A549 (cell line): Measurements from ENCODE around the gene MEGF9. TPM values are rescaled to one million over a fixed set of nuclear protein-coding genes. Genes with fewer than 3 reads are reported as not detected.

ENCODE experiments used
- ATAC-seq, 2 experiments: fragments of 200-7000 bp in 1 of 2; fragments of >200 bp in 1 of 2; cut with Nextera tagmentation in 1 of 2; cut with Tn5 transposase in 1 of 2; 3 replicates each; pipeline versions ENCODE4 v1.8.0 to v1.9.1; 2018 to 2020; ENCODE audit warnings: mild to moderate bottlenecking in 1 of 2, moderate library complexity in 1 of 2
- CTCF ChIA-PET: fragments of 300-600 bp; sonication (Branson Sonifier 250); formaldehyde crosslinking; extraction: SDS; loops from one replicate; lab custom pipeline; 2021; ENCODE audit warnings: antibody characterized with exemption, inconsistent platforms; lab: Yijun Ruan, JAX
- POLR2A ChIA-PET: fragments of 350-600 bp; formaldehyde crosslinking; extraction: SDS; loops from one replicate; lab custom pipeline; 2021; ENCODE audit warnings: antibody characterized with exemption, inconsistent platforms; lab: Yijun Ruan, JAX
- DNase-seq, 2 experiments: peaks; one replicate each; pipeline versions ENCODE4 v3.0.0 to v3.0.0-alpha.2; 2011 to 2016; ENCODE audit warnings: low read depth in 1 of 2, low spot score in 1 of 2
- FAIRE-seq: peaks from 2 replicates; lab custom pipeline; 2011; peaks lifted over from hg19 to GRCh38; lab: Jason Lieb, UNC
- H3K27ac ChIP-seq, 2 experiments: fragments of >200 bp; sonication (Bioruptor Twin); formaldehyde crosslinking; 3 replicates each; pipeline ENCODE4 v1.5.1; 2016 to 2017
- H3K4me1 ChIP-seq: fragments of >200 bp; sonication (Bioruptor Twin); formaldehyde crosslinking; 3 replicates; pipeline ENCODE4 v1.6.1; 2016
- H3K4me2 ChIP-seq: fragments of >200 bp; sonication (Bioruptor Twin); formaldehyde crosslinking; 3 replicates; pipeline ENCODE4 v1.6.1; 2016
- H3K4me3 ChIP-seq: fragments of >200 bp; sonication (Bioruptor Twin); formaldehyde crosslinking; 3 replicates; pipeline ENCODE4 v1.5.1; 2016
- H3K9me3 ChIP-seq: fragments of >200 bp; sonication (Bioruptor Twin); formaldehyde crosslinking; 3 replicates; pipeline ENCODE4 v1.6.1; 2016
- ATOH8 ChIP-seq: fragments of 250-450 bp; sonication (Bioruptor Pico); IDR thresholded peaks from 2 replicates; pipeline ENCODE4 v1.5.0; 2020; ENCODE audit warnings: low read depth, mild to moderate bottlenecking, moderate library complexity
- BCL3 ChIP-seq: fragments of >200 bp; sonication (Bioruptor Twin); formaldehyde crosslinking; IDR thresholded peaks from 3 replicates; pipeline ENCODE4 v1.6.1; 2016
- BHLHE40 ChIP-seq: IDR thresholded peaks from 2 replicates; pipeline ENCODE4 v1.6.1; 2012; ENCODE audit warnings: low read depth, low read length, inconsistent platforms
- CBX2 ChIP-seq: fragments of 200-600 bp; sonication (generic); IDR thresholded peaks from 2 replicates; pipeline ENCODE4 v1.6.1; 2016; ENCODE audit warnings: low read depth, mild to moderate bottlenecking, borderline replicate concordance
- CHD4 ChIP-seq: fragments of 200-600 bp; sonication (generic); IDR thresholded peaks from 2 replicates; pipeline ENCODE4 v1.6.1; 2016; ENCODE audit warnings: antibody characterized with exemption, mild to moderate bottlenecking, borderline replicate concordance
- EHF ChIP-seq: fragments of 250-450 bp; sonication (Bioruptor Pico); IDR thresholded peaks from 2 replicates; pipeline ENCODE4 v1.5.0; 2020; ENCODE audit warnings: mild to moderate bottlenecking
- EP300 ChIP-seq, 2 experiments: fragments of >200 bp; sonication (Bioruptor Twin); formaldehyde crosslinking; IDR thresholded peaks; 2 replicates in 1 of 2; 3 replicates in 1 of 2; pipeline ENCODE4 v1.6.1; 2016 to 2017
- ESRRA ChIP-seq: fragments of 150-350 bp; IDR thresholded peaks from 2 replicates; pipeline ENCODE4 v1.6.1; 2014; ENCODE audit warnings: mild to moderate bottlenecking, low read length, borderline replicate concordance
- FOSL2 ChIP-seq, 2 experiments: fragments of 450-650 bp in 1 of 2; fragments of >200 bp in 1 of 2; sonication (Bioruptor Twin) in 1 of 2; formaldehyde crosslinking; IDR thresholded peaks; 2 replicates each; pipeline versions ENCODE4 v1.5.0 to v1.6.1; 2016 to 2020; ENCODE audit warnings: mild to moderate bottlenecking in 1 of 2, moderate library complexity in 1 of 2
- GATA3 ChIP-seq: IDR thresholded peaks from 2 replicates; pipeline ENCODE4 v1.6.1; 2012; ENCODE audit warnings: borderline replicate concordance
- HDAC2 ChIP-seq: fragments of 200-600 bp; sonication (generic); IDR thresholded peaks from 2 replicates; pipeline ENCODE4 v1.6.1; 2016
- HOXB13 ChIP-seq: fragments of 250-450 bp; sonication (Bioruptor Pico); IDR thresholded peaks from 2 replicates; pipeline ENCODE4 v1.5.0; 2020; ENCODE audit warnings: low read depth, mild to moderate bottlenecking, moderate library complexity
- JUN ChIP-seq, 2 experiments: fragments of >200 bp; sonication (Bioruptor Twin); formaldehyde crosslinking; IDR thresholded peaks; 2 replicates in 1 of 2; 3 replicates in 1 of 2; pipeline ENCODE4 v1.6.1; 2016 to 2017
- JUNB ChIP-seq: fragments of >200 bp; sonication (Bioruptor Twin); formaldehyde crosslinking; IDR thresholded peaks from 2 replicates; pipeline ENCODE4 v1.6.1; 2016
- KDM1A ChIP-seq: fragments of 200-600 bp; sonication (generic); IDR thresholded peaks from 2 replicates; pipeline ENCODE4 v1.6.1; 2016; ENCODE audit warnings: low read depth, mild to moderate bottlenecking
- KDM5A ChIP-seq: fragments of 200-600 bp; sonication (generic); IDR thresholded peaks from 2 replicates; pipeline ENCODE4 v1.6.1; 2016; ENCODE audit warnings: antibody characterized with exemption, mild to moderate bottlenecking
- MAZ ChIP-seq: fragments of 150-350 bp; IDR thresholded peaks from 2 replicates; pipeline ENCODE4 v1.6.1; 2014; ENCODE audit warnings: antibody characterized with exemption, low read depth, low read length, borderline replicate concordance
- NFE2L2 ChIP-seq: fragments of 150-350 bp; conservative IDR thresholded peaks from 2 replicates; pipeline ENCODE4 v1.6.1; 2014; ENCODE audit warnings: low read length
- NPAS2 ChIP-seq: fragments of 250-450 bp; sonication (Bioruptor Pico); IDR thresholded peaks from 2 replicates; pipeline ENCODE4 v1.8.0; 2022; ENCODE audit warnings: mild to moderate bottlenecking, moderate library complexity, borderline replicate concordance
- PBX3 ChIP-seq: IDR thresholded peaks from 2 replicates; pipeline ENCODE4 v1.6.1; 2012
- POLR2AphosphoS2 ChIP-seq: conservative IDR thresholded peaks from 2 replicates; pipeline ENCODE4 v1.6.1; 2012; ENCODE audit warnings: low read length, improper control_type of control experiment, inconsistent platforms
- RARB ChIP-seq: fragments of 250-450 bp; sonication (Bioruptor Pico); IDR thresholded peaks from 2 replicates; pipeline ENCODE4 v1.8.0; 2021; ENCODE audit warnings: mild to moderate bottlenecking, moderate library complexity
- RCOR1 ChIP-seq: fragments of 150-350 bp; IDR thresholded peaks from 2 replicates; pipeline ENCODE4 v1.6.1; 2014; ENCODE audit warnings: antibody characterized with exemption, low read length, low read depth
- ZNF302 ChIP-seq: fragments of 250-450 bp; sonication (Bioruptor Pico); IDR thresholded peaks from 2 replicates; pipeline ENCODE4 v1.9.0; 2021; ENCODE audit warnings: inconsistent platforms, mild to moderate bottlenecking, moderate library complexity
- WGBS: methylation state at CpG from one replicate; pipeline ENCODE4 v1.1.6; 2017; ENCODE audit errors: missing lambda C conversion rate; 5-methylcytosine and 5-hydroxymethylcytosine counted together
- polyA plus RNA-seq, 4 experiments: library from polyadenylated mRNA; depleted of rRNA in 3 of 4; stranded (reverse); fragments of >200 nt; fragmentation: RNase III in 1 of 4; extraction: RNeasy Plus Mini Kit Qiagen cat#74134 plus additional on column Dnase treatment in 1 of 4; gene quantifications; 2 replicates in 3 of 4; 3 replicates in 1 of 4; pipeline ENCODE4 v1.2.3, GENCODE V29; 2011 to 2017

MEGF9 gene
- polyA plus RNA-seq, 2 of the 4 experiments (the other 2 are of a cell fraction), result 25.7 to 33.4 TPM

- TF ChIP-seq KDM5A (no peak), BHLHE40 (no peak), POLR2AphosphoS2 (no peak), FOSL2 (IDR thresholded peaks at IDR 0.05) (no peak), FOSL2 (CRISPR knock-in tag; IDR thresholded peaks at IDR 0.05) (no peak), BCL3 (no peak), HDAC2 (no peak), GATA3 (no peak), KDM1A (no peak), PBX3 (no peak), EP300 (IDR thresholded peaks at IDR 0.05) (no peak), ATOH8 (CRISPR knock-in tag) (no peak), CBX2 (no peak), JUNB (no peak), ZNF302 (CRISPR knock-in tag) (no peak), MAZ (no peak), RCOR1 (no peak)
- WGBS, result 63% methylated on average over 1 of the region's 1 CpG
- Histone ChIP-seq H3K4me2 (no peak overlapping the region), H3K4me1 (0 out of 3 replicates have a peak, but pooled peaks cover 4% of the 10 kb centered on the region), H3K9me3 (no peaks in the 10 kb centered on the region), H3K27ac (no peak overlapping the region), H3K4me3 (no peak overlapping the region)
- ATAC-seq, result no peak
- ChIA-PET POLR2A (no interaction called here), CTCF (interaction anchor here (1.4 kb wide), 1 partner anchor 106 kb away, joined by 4 read pairs; no protein-coding TSS in a partner anchor)
- no peak for DNase-seq
- no peak for FAIRE-seq
These were observed 11.6 kb upstream of the MEGF9 start for GRCh38 chr9:120725907-120726306.

GRCh38 chr9:120724757-120725400, 10.6 kb upstream of the MEGF9 start:
- ChIA-PET CTCF (interaction anchor here (0.7 to 1.4 kb wide), 3 partner anchors 13 to 105 kb away, joined by 4 to 5 read pairs (median 4); no protein-coding TSS in a partner anchor), POLR2A (interaction anchor here (1.6 kb wide), 1 partner anchor 10 kb away, joined by 5 read pairs; the partner anchor contains the start of gene MEGF9)
- TF ChIP-seq NFE2L2 (no peak), HOXB13 (CRISPR knock-in tag) (no peak), EHF (CRISPR knock-in tag) (no peak), ESRRA (no peak), BHLHE40 (no peak), JUNB (no peak), NPAS2 (CRISPR knock-in tag) (no peak), CHD4 (no peak), JUN (IDR thresholded peaks at IDR 0.05) (no peak), RARB (CRISPR knock-in tag) (no peak)
- H3K9me3 ChIP-seq, result no peaks in the 10 kb centered on the region
- ATAC-seq (no peak), FAIRE-seq (no peak), DNase-seq (no peak)
- H3K4me1 ChIP-seq, result no peaks in the 10 kb centered on the region
- H3K4me3 ChIP-seq, result no peak overlapping the region
- 86% methylated on average over 1 of the region's 1 CpG for WGBS
- H3K4me2 ChIP-seq, result no peak overlapping the region
- no peak overlapping the region; a peak in 1 of 6 replicates for H3K27ac ChIP-seq
